ENCODE data around the gene SPATA31E1.

GRCh38 chr9:87892956-87893355, 10.3 kb downstream of the SPATA31E1 start:
- no peak for TF ChIP-seq SIN3A (IDR thresholded peaks at IDR 0.05; ENCODE audit: borderline replicate concordance, insufficient read depth, low read length)
- TF ChIP-seq REST (IDR thresholded peaks at IDR 0.05; ENCODE audit: insufficient read depth in 1 of 2, low read depth in 2 of 2, low read length in 2 of 2), result no peak
- no peak for TF ChIP-seq TAF1 (IDR thresholded peaks at IDR 0.05; ENCODE audit: borderline replicate concordance, insufficient read depth, low read length)
- TF ChIP-seq POLR2AphosphoS5 (IDR thresholded peaks at IDR 0.05; ENCODE audit: low read depth, low read length), result no peak
- TF ChIP-seq FOXP2 (optimal IDR thresholded peaks at IDR 0.05; ENCODE audit: borderline replicate concordance, extremely low read depth, extremely low read length, insufficient read depth), result no peak

All from PFSK-1 (cell line).